Hepatocyte (in vitro differentiated cells): ENCODE results near the gene RAB12.

Experiments used
- CTCF ChIP-seq: fragments of 200-600 bp; sonication (generic); IDR thresholded peaks from 2 replicates; pipeline ENCODE4 v1.5.1; 2016; ENCODE audit warnings: antibody characterized with exemption, mild to moderate bottlenecking; ENCODE audit not compliant: poor library complexity
- EZH2 ChIP-seq: fragments of 200-600 bp; sonication (generic); IDR thresholded peaks from 2 replicates; pipeline ENCODE4 v1.6.1; 2016; ENCODE audit warnings: antibody characterized with exemption, mild to moderate bottlenecking, borderline replicate concordance
- EZH2phosphoT487 ChIP-seq: fragments of 200-600 bp; sonication (generic); IDR thresholded peaks from one replicate; pipeline ENCODE4 v1.6.1; 2018; ENCODE audit warnings: antibody characterized with exemption, mild to moderate bottlenecking, low read depth, moderate library complexity; ENCODE audit not compliant: unreplicated experiment, severe bottlenecking

- TF ChIP-seq EZH2phosphoT487 = no peak
- TF ChIP-seq CTCF = no peak
- TF ChIP-seq EZH2 = no peak
Measured at GRCh38 chr18:8605974-8606373, 3.3 kb upstream of the RAB12 start.
